CD14-positive monocyte (primary cell): ENCODE measurements around the gene MPV17L2. TPM values are rescaled to one million over a fixed set of nuclear protein-coding genes. Genes with fewer than 3 reads are reported as not detected.
A peak's percentile ranks its signal among the peaks of the same experiment; 100 is the strongest.
"Not testable (repeated sequence)": the region's sequence is repeated elsewhere in the genome, so short reads cannot be mapped to it uniquely, and the experiment has no call there.

Source experiments
- DNase-seq, 3 donors: peaks; one replicate each; pipeline ENCODE4 v3.0.0-alpha.2; 2011 to 2022
- H2AFZ ChIP-seq: 2 replicates; pipeline ENCODE4 v1.6.0; 2012; ENCODE audit warnings: mild to moderate bottlenecking, low read depth, low read length, inconsistent platforms; ENCODE audit not compliant: insufficient read depth, poor library complexity, severe bottlenecking
- H3K27ac ChIP-seq, 2 donors: 1 replicate in 1 of 2; 2 replicates in 1 of 2; pipeline ENCODE4 v1.5.1; 2012 to 2013; ENCODE audit warnings: low read length in 2 of 2, control low read depth in 1 of 2, inconsistent platforms in 1 of 2, low read depth in 1 of 2, mild to moderate bottlenecking in 1 of 2
- H3K27me3 ChIP-seq, 2 donors: one replicate each; pipeline versions ENCODE4 v1.6.0 to v1.6.1; 2011 to 2013; ENCODE audit warnings: low read length in 2 of 2; ENCODE audit not compliant: control insufficient read depth in 2 of 2, insufficient read depth in 2 of 2
- H3K36me3 ChIP-seq, 2 donors: replicated peaks in 1 of 2; 1 replicate in 1 of 2; 2 replicates in 1 of 2; pipeline versions ENCODE4 v1.5.1 to v1.6.1; 2012 to 2013; ENCODE audit warnings: low read length in 2 of 2, control low read depth in 1 of 2, inconsistent platforms in 1 of 2, mild to moderate bottlenecking in 1 of 2; ENCODE audit not compliant: insufficient read depth in 2 of 2, control insufficient read depth in 1 of 2
- H3K4me1 ChIP-seq, 2 donors: 1 replicate in 1 of 2; 2 replicates in 1 of 2; pipeline versions ENCODE4 v1.5.1 to v1.6.1; 2012 to 2013; ENCODE audit warnings: low read length in 2 of 2, control low read depth in 1 of 2, inconsistent platforms in 1 of 2, mild to moderate bottlenecking in 1 of 2, moderate library complexity in 1 of 2; ENCODE audit not compliant: insufficient read depth in 2 of 2, control insufficient read depth in 1 of 2
- H3K4me2 ChIP-seq: replicated peaks from 2 replicates; pipeline ENCODE3; 2012; ENCODE audit warnings: low read length, moderate library complexity, mild to moderate bottlenecking; ENCODE audit not compliant: poor library complexity, severe bottlenecking; ENCODE audit errors: extremely low read depth
- H3K4me3 ChIP-seq, 3 experiments: fragments of 200-600 bp in 1 of 3; sonication (generic) in 1 of 3; replicated peaks in 1 of 3; 1 replicate in 2 of 3; 2 replicates in 1 of 3; pipeline ENCODE4 v1.5.1; 2011 to 2013; ENCODE audit warnings: low read length in 3 of 3, mild to moderate bottlenecking in 3 of 3, control low read depth in 2 of 3, low read depth in 2 of 3, inconsistent platforms in 1 of 3, moderate library complexity in 1 of 3
- H3K79me2 ChIP-seq: 2 replicates; pipeline ENCODE4 v1.6.0; 2012; ENCODE audit warnings: mild to moderate bottlenecking, control low read depth, inconsistent platforms, low read length, moderate library complexity; ENCODE audit not compliant: insufficient read depth
- H3K9ac ChIP-seq: 2 replicates; pipeline ENCODE4 v1.6.0; 2017; ENCODE audit warnings: low read length, mild to moderate bottlenecking; ENCODE audit not compliant: insufficient read depth, poor library complexity, severe bottlenecking
- H3K9me3 ChIP-seq, 2 donors: replicated peaks in 1 of 2; 1 replicate in 1 of 2; 2 replicates in 1 of 2; pipeline versions ENCODE4 v1.5.1 to v1.6.1; 2012 to 2013; ENCODE audit warnings: low read length in 2 of 2, control low read depth in 1 of 2; ENCODE audit not compliant: control insufficient read depth in 1 of 2, insufficient read depth in 1 of 2
- H4K20me1 ChIP-seq: 2 replicates; pipeline ENCODE4 v1.6.0; 2012; ENCODE audit warnings: mild to moderate bottlenecking, low read length, control low read depth, moderate library complexity; ENCODE audit not compliant: insufficient read depth
- H3K27ac Mint-ChIP-seq, 7 donors: one replicate each; pipeline ENCODE4 v1.8.0; 2020; ENCODE audit warnings: mild to moderate bottlenecking in 7 of 7, mixed read lengths in 7 of 7, moderate library complexity in 6 of 7, inconsistent platforms in 2 of 7
- H3K27me3 Mint-ChIP-seq, 3 donors: one replicate each; pipeline ENCODE4 v1.8.0; 2021 to 2022; ENCODE audit warnings: low read depth in 3 of 3, mild to moderate bottlenecking in 3 of 3, mixed read lengths in 3 of 3, moderate library complexity in 3 of 3, inconsistent platforms in 1 of 3
- H3K36me3 Mint-ChIP-seq, 2 donors: one replicate each; pipeline ENCODE4 v1.8.0; 2020; ENCODE audit warnings: mixed read lengths in 2 of 2, inconsistent platforms in 1 of 2, mild to moderate bottlenecking in 1 of 2
- H3K4me1 Mint-ChIP-seq: one replicate; pipeline ENCODE4 v1.8.0; 2020; ENCODE audit warnings: mild to moderate bottlenecking, mixed read lengths
- H3K4me3 Mint-ChIP-seq, 2 donors: one replicate each; pipeline ENCODE4 v1.8.0; 2020; ENCODE audit warnings: mild to moderate bottlenecking in 2 of 2, mixed read lengths in 2 of 2, moderate library complexity in 1 of 2
- H3K9me3 Mint-ChIP-seq, 7 donors: one replicate each; pipeline ENCODE4 v1.8.0; 2020 to 2022; ENCODE audit warnings: mixed read lengths in 7 of 7, mild to moderate bottlenecking in 6 of 7, moderate library complexity in 6 of 7, inconsistent platforms in 2 of 7
- WGBS: methylation state at CpG from one replicate; pipeline ENCODE4 v1.1.5; 2013; ENCODE audit warnings: missing lambda C conversion rate; ENCODE audit not compliant: insufficient coverage; 5-methylcytosine and 5-hydroxymethylcytosine counted together
- intact Hi-C, 2 donors: fragments of 100-400 bp; cut with micrococcal nuclease; formaldehyde crosslinking; loops; one replicate each; pipeline versions ENCODE4 v1.15.0 to v1.15.1; 2023
- polyA plus RNA-seq, 3 donors: library from polyadenylated mRNA; depleted of rRNA in 1 of 3; unstranded in 2 of 3; stranded (reverse) in 1 of 3; fragments of 300-500 nt in 2 of 3; fragments of >200 nt in 1 of 3; fragmentation: Illumina TruSeq in 2 of 3; gene quantifications; 1 replicate in 2 of 3; 2 replicates in 1 of 3; pipeline ENCODE4 v1.2.3, GENCODE V29; 2012 to 2021
- TF ChIP-seq, protein P1 (sequence below): fragments of 200-600 bp; IDR thresholded peaks from one replicate; pipeline ENCODE4 v1.8.0; 2022; ENCODE audit warnings: antibody characterized with exemption, mild to moderate bottlenecking

Gene MPV17L2
- polyA plus RNA-seq, 3 donors: 14.3 to 20.2 (median 15.0) TPM

DNA sequence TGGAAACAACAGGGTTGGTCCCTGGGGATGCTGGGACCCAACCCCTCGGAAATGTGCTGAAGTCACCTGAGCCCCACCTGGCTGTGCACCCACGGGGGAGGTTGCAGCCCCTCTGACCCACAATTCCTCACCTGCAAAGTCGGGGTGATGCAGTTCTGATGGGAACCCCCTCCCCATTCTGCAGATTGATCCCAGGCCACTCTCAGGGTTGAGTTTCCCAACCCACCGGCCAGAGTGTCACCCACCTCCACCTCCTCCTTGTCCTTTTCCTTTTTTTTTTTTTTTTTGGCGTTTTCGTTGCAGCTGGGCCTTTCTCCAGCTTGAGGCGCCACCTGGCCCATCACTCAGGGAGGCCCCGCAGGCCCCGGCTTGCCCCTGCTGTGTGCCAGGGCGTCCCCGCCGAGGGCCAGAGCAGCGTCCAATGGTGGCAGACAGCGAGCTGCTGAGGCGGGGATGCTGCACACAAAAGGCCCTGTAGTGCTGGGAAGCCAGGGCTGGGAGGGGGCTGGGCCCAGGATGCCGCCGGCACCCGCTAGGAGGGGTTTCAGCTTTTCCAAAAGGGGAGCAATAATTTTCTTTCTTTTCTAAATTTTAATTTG is 35.5 kb upstream of the MPV17L2 start:
- peaks cover 34% of the 10 kb centered on the region for H3K4me1 Mint-ChIP-seq
- no peak overlapping the region for H2AFZ ChIP-seq
- H3K27me3 ChIP-seq: no peaks in the 10 kb centered on the region
- H3K27ac Mint-ChIP-seq: no peak overlapping the region
- 56% methylated on average over 12 of the region's 18 CpGs for WGBS
- DNase-seq: no peak
- no peak overlapping the region for H3K4me2 ChIP-seq
- H3K79me2 ChIP-seq: peaks cover 16% of the 10 kb centered on the region
- H3K36me3 Mint-ChIP-seq: peaks cover 12 to 19% of the 10 kb centered on the region in 2 donors
- no peak overlapping the region for H3K4me3 ChIP-seq
- TF ChIP-seq, protein P1, sequence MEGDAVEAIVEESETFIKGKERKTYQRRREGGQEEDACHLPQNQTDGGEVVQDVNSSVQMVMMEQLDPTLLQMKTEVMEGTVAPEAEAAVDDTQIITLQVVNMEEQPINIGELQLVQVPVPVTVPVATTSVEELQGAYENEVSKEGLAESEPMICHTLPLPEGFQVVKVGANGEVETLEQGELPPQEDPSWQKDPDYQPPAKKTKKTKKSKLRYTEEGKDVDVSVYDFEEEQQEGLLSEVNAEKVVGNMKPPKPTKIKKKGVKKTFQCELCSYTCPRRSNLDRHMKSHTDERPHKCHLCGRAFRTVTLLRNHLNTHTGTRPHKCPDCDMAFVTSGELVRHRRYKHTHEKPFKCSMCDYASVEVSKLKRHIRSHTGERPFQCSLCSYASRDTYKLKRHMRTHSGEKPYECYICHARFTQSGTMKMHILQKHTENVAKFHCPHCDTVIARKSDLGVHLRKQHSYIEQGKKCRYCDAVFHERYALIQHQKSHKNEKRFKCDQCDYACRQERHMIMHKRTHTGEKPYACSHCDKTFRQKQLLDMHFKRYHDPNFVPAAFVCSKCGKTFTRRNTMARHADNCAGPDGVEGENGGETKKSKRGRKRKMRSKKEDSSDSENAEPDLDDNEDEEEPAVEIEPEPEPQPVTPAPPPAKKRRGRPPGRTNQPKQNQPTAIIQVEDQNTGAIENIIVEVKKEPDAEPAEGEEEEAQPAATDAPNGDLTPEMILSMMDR: no peak
- peaks cover 22% of the 10 kb centered on the region for H4K20me1 ChIP-seq
- no peaks in the 10 kb centered on the region for H3K9me3 ChIP-seq
- H3K4me3 Mint-ChIP-seq: no peak overlapping the region
- H3K36me3 ChIP-seq: peaks cover 9 to 10% of the 10 kb centered on the region in 2 donors
- peak overlapping the region; percentile 1 for H3K9ac ChIP-seq
- peaks cover 0 to 2% (median 0%) of the 10 kb centered on the region in 3 donors for H3K27me3 Mint-ChIP-seq
- peaks cover 31 to 47% of the 10 kb centered on the region in 2 donors for H3K4me1 ChIP-seq
- no peaks in the 10 kb centered on the region for H3K9me3 Mint-ChIP-seq
- intact Hi-C loops: loop anchor here in 1 of 2 donors (10.0 kb wide), 1 partner anchor 47 kb away; the partner anchor contains the start of gene RAB3A
- no peak overlapping the region for H3K27ac ChIP-seq

- no peak overlapping the region for H3K27ac ChIP-seq
- Mint-ChIP-seq H3K9me3 (no peaks in the 10 kb centered on the region), H3K27ac (no peak overlapping the region), H3K36me3 (peaks cover 20 to 28% of the 10 kb centered on the region in 2 donors), H3K4me3 (no peak overlapping the region), H3K27me3 (peaks cover 0 to 2% (median 0%) of the 10 kb centered on the region in 3 donors), H3K4me1 (peaks cover 34% of the 10 kb centered on the region)
- H3K4me3 ChIP-seq: no peak overlapping the region
- H3K79me2 ChIP-seq: peaks cover 13% of the 10 kb centered on the region
- H4K20me1 ChIP-seq: peaks cover 22% of the 10 kb centered on the region
- peaks cover 17 to 18% of the 10 kb centered on the region in 2 donors for H3K36me3 ChIP-seq
- no peak overlapping the region for H3K4me2 ChIP-seq
- H3K27me3 ChIP-seq: no peaks in the 10 kb centered on the region
- H3K9me3 ChIP-seq: no peaks in the 10 kb centered on the region
- WGBS: 82% methylated on average over 2 of the region's 4 CpGs
- TF ChIP-seq, protein P1: no peak
- DNase-seq: no peak
- no peak overlapping the region for H2AFZ ChIP-seq
- H3K9ac ChIP-seq: no peak overlapping the region
- intact Hi-C loops: loop anchor here in 1 of 2 donors (10.0 kb wide), 1 partner anchor 46 kb away; the partner anchor contains the start of gene RAB3A
- H3K4me1 ChIP-seq: peaks cover 29 to 42% of the 10 kb centered on the region in 2 donors
These were observed 34.6 kb upstream of the MPV17L2 start for GRCh38 chr19:18158467-18158866.

GRCh38 chr19:18159059-18159616 is 33.9 kb upstream of the MPV17L2 start:
- not testable (repeated sequence) for H3K9me3 ChIP-seq, DNase-seq, H3K4me2 ChIP-seq, H2AFZ ChIP-seq, H3K27ac Mint-ChIP-seq, H3K27me3 ChIP-seq, H3K27ac ChIP-seq, H3K9ac ChIP-seq, H3K79me2 ChIP-seq, H3K4me3 Mint-ChIP-seq, H3K4me3 ChIP-seq, H3K27me3 Mint-ChIP-seq, H3K9me3 Mint-ChIP-seq
- Mint-ChIP-seq H3K36me3 (peaks cover 22 to 33% of the 10 kb centered on the region in 2 donors), H3K4me1 (peaks cover 29% of the 10 kb centered on the region)
- peaks cover 20 to 21% of the 10 kb centered on the region in 2 donors for H3K36me3 ChIP-seq
- H4K20me1 ChIP-seq: peaks cover 15% of the 10 kb centered on the region
- peaks cover 22 to 35% of the 10 kb centered on the region in 2 donors for H3K4me1 ChIP-seq
- intact Hi-C loops: loop anchor here in 1 of 2 donors (10.0 kb wide), 1 partner anchor 46 kb away; the partner anchor contains the start of gene RAB3A
- WGBS: 93% methylated on average over 4 of the region's 6 CpGs
